Measurements from ENCODE around the gene KRT10. TPM values are rescaled to one million over a fixed set of nuclear protein-coding genes. Genes with fewer than 3 reads are reported as not detected.

KRT10 gene
- total and polyA plus RNA-seq, 2 experiments from 2014 or later: 9.6 to 123 TPM

GRCh38 chr17:40820228-40820838 is 2.1 kb downstream of the KRT10 start:
- Histone ChIP-seq H3K9me2 (ENCODE audit: insufficient read depth) (peaks cover 2% of the 10 kb centered on the region; the same call in 1 of the 2 replicates), H3K79me2 (replicated peaks; ENCODE audit: insufficient read depth) (no peaks in the 10 kb centered on the region), H3F3A (replicated peaks; ENCODE audit: low read depth) (peaks cover 6% of the 10 kb centered on the region; the same call in 1 of the 2 replicates), H3K27me3 (ENCODE audit: insufficient read depth) (0 out of 2 replicates have a peak, but pooled peaks cover 2% of the 10 kb centered on the region), H3K4me3 (no peak overlapping the region), H4K20me1 (replicated peaks; ENCODE audit: insufficient read depth) (no peaks in the 10 kb centered on the region), H3K36me3 (ENCODE audit: insufficient read depth) (peaks cover 5% of the 10 kb centered on the region; the same call in 1 of the 2 replicates), H3K4me1 (ENCODE audit: insufficient read depth) (peaks cover 10% of the 10 kb centered on the region; the same call in 1 of the 2 replicates), H3K4me2 (0 out of 2 replicates have a peak overlapping the region, but pooled peaks have one; percentile 83), H2AFZ (no peak overlapping the region), H3K27ac (ENCODE audit: low read depth) (no peak overlapping the region)
- TF ChIP-seq ZNF331 (CRISPR knock-in tag; IDR thresholded peaks at IDR 0.05; ENCODE audit: low read depth) (no peak), STAT1 (IDR thresholded peaks at IDR 0.05; ENCODE audit: unreplicated experiment) (no peak), POLR2AphosphoS5 (IDR thresholded peaks at IDR 0.05; ENCODE audit: low read depth) (no peak), NANOG (IDR thresholded peaks at IDR 0.05; ENCODE audit: borderline replicate concordance) (no peak), ZNF114 (CRISPR knock-in tag; IDR thresholded peaks at IDR 0.05) (no peak)
- H3K4me1 Mint-ChIP-seq: 0 out of 3 replicates have a peak, but pooled peaks cover 2% of the 10 kb centered on the region
- H3K4me3 Mint-ChIP-seq: peak overlapping the region; percentile 91
- no peak for ATAC-seq
- H3K27ac Mint-ChIP-seq: no peak overlapping the region
- no peak for DNase-seq (ENCODE audit: low spot score)
- H3K9me3 Mint-ChIP-seq: no peaks in the 10 kb centered on the region; the same call in 2 of the 3 replicates
- peaks cover 3% of the 10 kb centered on the region for H3K27me3 Mint-ChIP-seq (ENCODE audit: insufficient read depth, low read depth, poor library complexity)
- H3K36me3 Mint-ChIP-seq (ENCODE audit: low read depth): peaks cover 8% of the 10 kb centered on the region; the same call in 2 of the 3 replicates

DNA sequence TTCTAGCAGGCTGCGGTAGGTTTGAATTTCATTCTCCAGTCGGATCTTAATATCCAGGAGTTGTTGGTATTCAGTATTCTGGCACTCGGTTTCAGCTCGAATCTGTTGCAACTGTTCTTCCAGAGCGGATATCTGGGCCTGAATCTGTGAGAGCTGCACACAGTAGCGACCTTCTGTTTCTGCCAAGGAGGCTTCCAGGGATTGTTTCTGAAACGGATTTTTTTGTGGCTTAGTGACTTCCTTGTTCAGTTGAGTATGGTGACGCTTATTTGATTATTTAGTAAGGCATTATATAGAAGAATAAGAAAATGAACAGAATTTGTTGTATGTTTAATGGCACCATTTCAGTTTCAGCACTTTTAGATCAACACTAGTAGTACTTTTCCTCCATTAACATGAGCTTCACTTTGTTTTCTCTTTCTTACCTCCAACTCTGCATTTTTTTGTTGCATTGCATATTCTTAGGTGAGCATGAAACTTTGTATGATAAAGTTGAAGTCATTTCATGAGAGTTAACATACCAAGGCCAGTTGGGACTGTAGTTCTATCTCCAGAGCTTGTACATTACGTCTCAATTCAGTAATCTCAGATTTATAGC is 2.8 kb downstream of the KRT10 start:
- H3K27me3 Mint-ChIP-seq (ENCODE audit: insufficient read depth, low read depth, poor library complexity): peaks cover 3% of the 10 kb centered on the region
- Histone ChIP-seq H3K27ac (ENCODE audit: low read depth) (peak overlapping the region; percentile 86), H3K4me1 (ENCODE audit: insufficient read depth) (peaks cover 10% of the 10 kb centered on the region; the same call in 1 of the 2 replicates), H2AFZ (peak overlapping the region; percentile 97), H3K36me3 (ENCODE audit: insufficient read depth) (peaks cover 5% of the 10 kb centered on the region; the same call in 1 of the 2 replicates), H3K9me2 (ENCODE audit: insufficient read depth) (peaks cover 2% of the 10 kb centered on the region; the same call in 1 of the 2 replicates), H3K4me3 (peak overlapping the region; percentile 94), H3K79me2 (replicated peaks; ENCODE audit: insufficient read depth) (no peaks in the 10 kb centered on the region), H3K4me2 (peak overlapping the region; percentile 83), H3K27me3 (ENCODE audit: insufficient read depth) (no peaks in the 10 kb centered on the region), H4K20me1 (replicated peaks; ENCODE audit: insufficient read depth) (no peaks in the 10 kb centered on the region), H3F3A (replicated peaks; ENCODE audit: low read depth) (peaks cover 6% of the 10 kb centered on the region; the same call in 1 of the 2 replicates)
- no peak for DNase-seq (ENCODE audit: low spot score)
- H3K4me1 Mint-ChIP-seq: 0 out of 3 replicates have a peak, but pooled peaks cover 2% of the 10 kb centered on the region
- H3K36me3 Mint-ChIP-seq (ENCODE audit: low read depth): peaks cover 8% of the 10 kb centered on the region; the same call in 2 of the 3 replicates
- H3K9me3 Mint-ChIP-seq: no peaks in the 10 kb centered on the region; the same call in 2 of the 3 replicates
- peak overlapping the region; percentile 55; the same call in 1 of the 2 replicates for H3K27ac Mint-ChIP-seq
- H3K4me3 Mint-ChIP-seq: peak overlapping the region; percentile 91
- peak; percentile 35; the same call in 2 of the 3 replicates for ATAC-seq
- TF ChIP-seq, protein P1, sequence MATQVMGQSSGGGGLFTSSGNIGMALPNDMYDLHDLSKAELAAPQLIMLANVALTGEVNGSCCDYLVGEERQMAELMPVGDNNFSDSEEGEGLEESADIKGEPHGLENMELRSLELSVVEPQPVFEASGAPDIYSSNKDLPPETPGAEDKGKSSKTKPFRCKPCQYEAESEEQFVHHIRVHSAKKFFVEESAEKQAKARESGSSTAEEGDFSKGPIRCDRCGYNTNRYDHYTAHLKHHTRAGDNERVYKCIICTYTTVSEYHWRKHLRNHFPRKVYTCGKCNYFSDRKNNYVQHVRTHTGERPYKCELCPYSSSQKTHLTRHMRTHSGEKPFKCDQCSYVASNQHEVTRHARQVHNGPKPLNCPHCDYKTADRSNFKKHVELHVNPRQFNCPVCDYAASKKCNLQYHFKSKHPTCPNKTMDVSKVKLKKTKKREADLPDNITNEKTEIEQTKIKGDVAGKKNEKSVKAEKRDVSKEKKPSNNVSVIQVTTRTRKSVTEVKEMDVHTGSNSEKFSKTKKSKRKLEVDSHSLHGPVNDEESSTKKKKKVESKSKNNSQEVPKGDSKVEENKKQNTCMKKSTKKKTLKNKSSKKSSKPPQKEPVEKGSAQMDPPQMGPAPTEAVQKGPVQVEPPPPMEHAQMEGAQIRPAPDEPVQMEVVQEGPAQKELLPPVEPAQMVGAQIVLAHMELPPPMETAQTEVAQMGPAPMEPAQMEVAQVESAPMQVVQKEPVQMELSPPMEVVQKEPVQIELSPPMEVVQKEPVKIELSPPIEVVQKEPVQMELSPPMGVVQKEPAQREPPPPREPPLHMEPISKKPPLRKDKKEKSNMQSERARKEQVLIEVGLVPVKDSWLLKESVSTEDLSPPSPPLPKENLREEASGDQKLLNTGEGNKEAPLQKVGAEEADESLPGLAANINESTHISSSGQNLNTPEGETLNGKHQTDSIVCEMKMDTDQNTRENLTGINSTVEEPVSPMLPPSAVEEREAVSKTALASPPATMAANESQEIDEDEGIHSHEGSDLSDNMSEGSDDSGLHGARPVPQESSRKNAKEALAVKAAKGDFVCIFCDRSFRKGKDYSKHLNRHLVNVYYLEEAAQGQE (IDR thresholded peaks at IDR 0.05; ENCODE audit: unreplicated experiment): no peak
- TF ChIP-seq POLR2AphosphoS5 (IDR thresholded peaks at IDR 0.05; ENCODE audit: low read depth) (no peak), JUNB (IDR thresholded peaks at IDR 0.05; ENCODE audit: unreplicated experiment) (no peak), NANOG (IDR thresholded peaks at IDR 0.05; ENCODE audit: borderline replicate concordance) (no peak), STAT1 (IDR thresholded peaks at IDR 0.05; ENCODE audit: unreplicated experiment) (no peak), EZH2phosphoT487 (IDR thresholded peaks at IDR 0.05; ENCODE audit: unreplicated experiment) (no peak), CREB1 (CRISPR knock-in tag; IDR thresholded peaks at IDR 0.05; ENCODE audit: low read depth) (no peak), ZNF114 (CRISPR knock-in tag; IDR thresholded peaks at IDR 0.05) (no peak), ZNF331 (CRISPR knock-in tag; IDR thresholded peaks at IDR 0.05; ENCODE audit: low read depth) (no peak), EZH2 (IDR thresholded peaks at IDR 0.05; ENCODE audit: low read depth, unreplicated experiment) (no peak)
- TF ChIP-seq, protein P2, sequence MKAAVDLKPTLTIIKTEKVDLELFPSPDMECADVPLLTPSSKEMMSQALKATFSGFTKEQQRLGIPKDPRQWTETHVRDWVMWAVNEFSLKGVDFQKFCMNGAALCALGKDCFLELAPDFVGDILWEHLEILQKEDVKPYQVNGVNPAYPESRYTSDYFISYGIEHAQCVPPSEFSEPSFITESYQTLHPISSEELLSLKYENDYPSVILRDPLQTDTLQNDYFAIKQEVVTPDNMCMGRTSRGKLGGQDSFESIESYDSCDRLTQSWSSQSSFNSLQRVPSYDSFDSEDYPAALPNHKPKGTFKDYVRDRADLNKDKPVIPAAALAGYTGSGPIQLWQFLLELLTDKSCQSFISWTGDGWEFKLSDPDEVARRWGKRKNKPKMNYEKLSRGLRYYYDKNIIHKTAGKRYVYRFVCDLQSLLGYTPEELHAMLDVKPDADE (IDR thresholded peaks at IDR 0.05): no peak
- TF ChIP-seq, protein P3, sequence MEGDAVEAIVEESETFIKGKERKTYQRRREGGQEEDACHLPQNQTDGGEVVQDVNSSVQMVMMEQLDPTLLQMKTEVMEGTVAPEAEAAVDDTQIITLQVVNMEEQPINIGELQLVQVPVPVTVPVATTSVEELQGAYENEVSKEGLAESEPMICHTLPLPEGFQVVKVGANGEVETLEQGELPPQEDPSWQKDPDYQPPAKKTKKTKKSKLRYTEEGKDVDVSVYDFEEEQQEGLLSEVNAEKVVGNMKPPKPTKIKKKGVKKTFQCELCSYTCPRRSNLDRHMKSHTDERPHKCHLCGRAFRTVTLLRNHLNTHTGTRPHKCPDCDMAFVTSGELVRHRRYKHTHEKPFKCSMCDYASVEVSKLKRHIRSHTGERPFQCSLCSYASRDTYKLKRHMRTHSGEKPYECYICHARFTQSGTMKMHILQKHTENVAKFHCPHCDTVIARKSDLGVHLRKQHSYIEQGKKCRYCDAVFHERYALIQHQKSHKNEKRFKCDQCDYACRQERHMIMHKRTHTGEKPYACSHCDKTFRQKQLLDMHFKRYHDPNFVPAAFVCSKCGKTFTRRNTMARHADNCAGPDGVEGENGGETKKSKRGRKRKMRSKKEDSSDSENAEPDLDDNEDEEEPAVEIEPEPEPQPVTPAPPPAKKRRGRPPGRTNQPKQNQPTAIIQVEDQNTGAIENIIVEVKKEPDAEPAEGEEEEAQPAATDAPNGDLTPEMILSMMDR (conservative IDR thresholded peaks at IDR 0.05; ENCODE audit: low read depth in 2 of 2): no peak
